ENCODE results near the gene NANS.

NANS gene

GRCh38 chr9:98066235-98066634 lies 9.7 kb downstream of the NANS start:
- no peak for DNase-seq (ENCODE audit: low read depth in 1 of 2, low spot score in 1 of 2)
- no peak for TF ChIP-seq CTCF (IDR thresholded peaks at IDR 0.05; ENCODE audit: insufficient read depth, low read length)
- no peak for TF ChIP-seq SPI1 (IDR thresholded peaks at IDR 0.05; ENCODE audit: borderline replicate concordance, low read depth)
- TF ChIP-seq POLR2AphosphoS5 (IDR thresholded peaks at IDR 0.05; ENCODE audit: low read depth), result no peak
- no peak for TF ChIP-seq GABPA (IDR thresholded peaks at IDR 0.05; ENCODE audit: low read depth)
- TF ChIP-seq REST (IDR thresholded peaks at IDR 0.05; ENCODE audit: insufficient replicate concordance, low read depth), result no peak
- Histone ChIP-seq H3K27ac (replicated peaks) (no peak overlapping the region), H3K4me3 (replicated peaks; ENCODE audit: insufficient read depth, low read length) (no peak overlapping the region), H3K27me3 (ENCODE audit: insufficient read depth, poor library complexity, severe bottlenecking) (no peaks in the 10 kb centered on the region)

GRCh38 chr9:98067184-98067583 lies 10.7 kb downstream of the NANS start:
- TF ChIP-seq POLR2AphosphoS5 (IDR thresholded peaks at IDR 0.05; ENCODE audit: low read depth) (no peak), SPI1 (IDR thresholded peaks at IDR 0.05; ENCODE audit: borderline replicate concordance, low read depth) (peak; percentile 84), REST (IDR thresholded peaks at IDR 0.05; ENCODE audit: insufficient replicate concordance, low read depth) (no peak), CTCF (IDR thresholded peaks at IDR 0.05; ENCODE audit: insufficient read depth, low read length) (no peak), GABPA (IDR thresholded peaks at IDR 0.05; ENCODE audit: low read depth) (no peak)
- H3K4me3 ChIP-seq (replicated peaks; ENCODE audit: insufficient read depth, low read length), result no peak overlapping the region

GRCh38 chr9:98069551-98069950 lies 13.0 kb downstream of the NANS start:
- no peaks in the 10 kb centered on the region for H3K27me3 ChIP-seq (ENCODE audit: insufficient read depth, poor library complexity, severe bottlenecking)
- TF ChIP-seq POLR2AphosphoS5 (IDR thresholded peaks at IDR 0.05; ENCODE audit: low read depth), result no peak
- TF ChIP-seq CTCF (IDR thresholded peaks at IDR 0.05; ENCODE audit: insufficient read depth, low read length), result no peak
- TF ChIP-seq GABPA (IDR thresholded peaks at IDR 0.05; ENCODE audit: low read depth), result no peak
- TF ChIP-seq SPI1 (IDR thresholded peaks at IDR 0.05; ENCODE audit: borderline replicate concordance, low read depth), result no peak
- TF ChIP-seq REST (IDR thresholded peaks at IDR 0.05; ENCODE audit: insufficient replicate concordance, low read depth), result no peak
- H3K27ac ChIP-seq (replicated peaks), result no peak overlapping the region
- no peak overlapping the region for H3K4me3 ChIP-seq (replicated peaks; ENCODE audit: insufficient read depth, low read length)
- DNase-seq (ENCODE audit: low read depth in 1 of 2, low spot score in 1 of 2), result no peak

More at GRCh38 chr9:98067184-98067583, 10.7 kb downstream of the NANS start:
- Histone ChIP-seq H3K27ac (replicated peaks) (no peak overlapping the region), H3K27me3 (ENCODE audit: insufficient read depth, poor library complexity, severe bottlenecking) (no peaks in the 10 kb centered on the region)
- peak in 1 of 2 experiments; percentile 47 for DNase-seq (ENCODE audit: low read depth in 1 of 2, low spot score in 1 of 2)

All from HL-60 (cell line).